Measurements from ENCODE around the gene ZBED1. TPM values are rescaled to one million over a fixed set of nuclear protein-coding genes. Genes with fewer than 3 reads are reported as not detected.
"Not testable (repeated sequence)": the region's sequence is repeated elsewhere in the genome, so short reads cannot be mapped to it uniquely, and the experiment has no call there.

The ZBED1 gene
- total RNA-seq, 4 donors from 2014 or later = 28.3 to 46.5 (median 34.2) TPM

- no peak for DNase-seq (ENCODE audit: low spot score)
- TF ChIP-seq CTCF (IDR thresholded peaks at IDR 0.05) = no peak
Measured at GRCh38 chrX:2508648-2509335, 8.0 kb upstream of the ZBED1 start.

GRCh38 chrX:2507904-2508627 lies 7.3 kb upstream of the ZBED1 start:
- no peak for TF ChIP-seq CTCF (IDR thresholded peaks at IDR 0.05)
- ATAC-seq (ENCODE audit: low FRiP score) (no peak), DNase-seq (ENCODE audit: low spot score) (no peak)

More at GRCh38 chrX:2508648-2509335, 8.0 kb upstream of the ZBED1 start:
- ATAC-seq (ENCODE audit: low FRiP score) = no peak

GRCh38 chrX:2507196-2507595 lies 6.4 kb upstream of the ZBED1 start:
- ATAC-seq (ENCODE audit: low FRiP score) = no peak
- TF ChIP-seq CTCF (IDR thresholded peaks at IDR 0.05) = no peak
- no peak for DNase-seq (ENCODE audit: low spot score)

- DNase-seq (ENCODE audit: low spot score); ATAC-seq (ENCODE audit: low FRiP score): not testable (repeated sequence)
Measured at GRCh38 chrX:2505341-2505740, 4.6 kb upstream of the ZBED1 start.

- DNase-seq (ENCODE audit: low spot score) = no peak
- no peak for ATAC-seq (ENCODE audit: low FRiP score)
- no peak for TF ChIP-seq CTCF (IDR thresholded peaks at IDR 0.05)
Measured at GRCh38 chrX:2504706-2505332, 4.0 kb upstream of the ZBED1 start.

- ATAC-seq (ENCODE audit: low FRiP score) (no peak), DNase-seq (ENCODE audit: low spot score) (no peak)
- TF ChIP-seq CTCF (IDR thresholded peaks at IDR 0.05) = no peak
Measured at GRCh38 chrX:2503591-2504500, 3.1 kb upstream of the ZBED1 start.

Measured in omental fat pad (tissue), 4 donors.